HL-60 (cell line): ENCODE data around the gene MPST.

Experiments used
- GABPA ChIP-seq: IDR thresholded peaks from 2 replicates; pipeline ENCODE4 v1.6.1; 2012; ENCODE audit warnings: low read depth
- POLR2AphosphoS5 ChIP-seq: IDR thresholded peaks from 2 replicates; pipeline ENCODE4 v1.6.1; 2012; ENCODE audit warnings: low read depth
- SPI1 ChIP-seq: IDR thresholded peaks from 2 replicates; pipeline ENCODE4 v1.6.1; 2012; ENCODE audit warnings: low read depth, mild to moderate bottlenecking, borderline replicate concordance
- TF ChIP-seq, protein P1 (sequence below): IDR thresholded peaks from one replicate; pipeline ENCODE4 v1.5.1; 2011; ENCODE audit warnings: low read length, control low read depth, inconsistent platforms; ENCODE audit not compliant: insufficient read depth
- TF ChIP-seq, protein P2 (sequence below): IDR thresholded peaks from 2 replicates; pipeline ENCODE4 v1.6.1; 2012; ENCODE audit warnings: low read depth; ENCODE audit not compliant: insufficient replicate concordance

DNA sequence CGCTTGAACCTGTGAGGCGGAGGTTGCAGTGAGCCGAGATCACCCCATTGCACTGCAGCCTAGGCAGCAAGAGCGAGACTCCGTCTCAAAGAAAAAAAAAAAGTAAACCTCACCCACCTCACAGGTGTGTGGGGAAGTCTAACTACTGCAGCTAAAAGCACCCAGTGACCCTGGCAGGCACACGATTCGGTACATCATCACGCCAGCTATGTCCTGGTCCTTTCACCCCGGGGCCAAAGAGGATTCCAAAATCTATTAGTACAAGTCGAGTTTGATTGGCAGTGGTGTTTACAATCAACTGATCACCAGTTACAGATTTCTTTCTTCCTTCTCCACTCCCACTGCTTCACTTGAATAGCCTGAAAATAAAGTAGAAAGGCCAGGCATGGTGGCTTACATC is 6.6 kb upstream of the MPST start:
- TF ChIP-seq, protein P1, sequence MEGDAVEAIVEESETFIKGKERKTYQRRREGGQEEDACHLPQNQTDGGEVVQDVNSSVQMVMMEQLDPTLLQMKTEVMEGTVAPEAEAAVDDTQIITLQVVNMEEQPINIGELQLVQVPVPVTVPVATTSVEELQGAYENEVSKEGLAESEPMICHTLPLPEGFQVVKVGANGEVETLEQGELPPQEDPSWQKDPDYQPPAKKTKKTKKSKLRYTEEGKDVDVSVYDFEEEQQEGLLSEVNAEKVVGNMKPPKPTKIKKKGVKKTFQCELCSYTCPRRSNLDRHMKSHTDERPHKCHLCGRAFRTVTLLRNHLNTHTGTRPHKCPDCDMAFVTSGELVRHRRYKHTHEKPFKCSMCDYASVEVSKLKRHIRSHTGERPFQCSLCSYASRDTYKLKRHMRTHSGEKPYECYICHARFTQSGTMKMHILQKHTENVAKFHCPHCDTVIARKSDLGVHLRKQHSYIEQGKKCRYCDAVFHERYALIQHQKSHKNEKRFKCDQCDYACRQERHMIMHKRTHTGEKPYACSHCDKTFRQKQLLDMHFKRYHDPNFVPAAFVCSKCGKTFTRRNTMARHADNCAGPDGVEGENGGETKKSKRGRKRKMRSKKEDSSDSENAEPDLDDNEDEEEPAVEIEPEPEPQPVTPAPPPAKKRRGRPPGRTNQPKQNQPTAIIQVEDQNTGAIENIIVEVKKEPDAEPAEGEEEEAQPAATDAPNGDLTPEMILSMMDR = no peak
- TF ChIP-seq POLR2AphosphoS5 (no peak), GABPA (no peak), SPI1 (no peak)
- TF ChIP-seq, protein P2, sequence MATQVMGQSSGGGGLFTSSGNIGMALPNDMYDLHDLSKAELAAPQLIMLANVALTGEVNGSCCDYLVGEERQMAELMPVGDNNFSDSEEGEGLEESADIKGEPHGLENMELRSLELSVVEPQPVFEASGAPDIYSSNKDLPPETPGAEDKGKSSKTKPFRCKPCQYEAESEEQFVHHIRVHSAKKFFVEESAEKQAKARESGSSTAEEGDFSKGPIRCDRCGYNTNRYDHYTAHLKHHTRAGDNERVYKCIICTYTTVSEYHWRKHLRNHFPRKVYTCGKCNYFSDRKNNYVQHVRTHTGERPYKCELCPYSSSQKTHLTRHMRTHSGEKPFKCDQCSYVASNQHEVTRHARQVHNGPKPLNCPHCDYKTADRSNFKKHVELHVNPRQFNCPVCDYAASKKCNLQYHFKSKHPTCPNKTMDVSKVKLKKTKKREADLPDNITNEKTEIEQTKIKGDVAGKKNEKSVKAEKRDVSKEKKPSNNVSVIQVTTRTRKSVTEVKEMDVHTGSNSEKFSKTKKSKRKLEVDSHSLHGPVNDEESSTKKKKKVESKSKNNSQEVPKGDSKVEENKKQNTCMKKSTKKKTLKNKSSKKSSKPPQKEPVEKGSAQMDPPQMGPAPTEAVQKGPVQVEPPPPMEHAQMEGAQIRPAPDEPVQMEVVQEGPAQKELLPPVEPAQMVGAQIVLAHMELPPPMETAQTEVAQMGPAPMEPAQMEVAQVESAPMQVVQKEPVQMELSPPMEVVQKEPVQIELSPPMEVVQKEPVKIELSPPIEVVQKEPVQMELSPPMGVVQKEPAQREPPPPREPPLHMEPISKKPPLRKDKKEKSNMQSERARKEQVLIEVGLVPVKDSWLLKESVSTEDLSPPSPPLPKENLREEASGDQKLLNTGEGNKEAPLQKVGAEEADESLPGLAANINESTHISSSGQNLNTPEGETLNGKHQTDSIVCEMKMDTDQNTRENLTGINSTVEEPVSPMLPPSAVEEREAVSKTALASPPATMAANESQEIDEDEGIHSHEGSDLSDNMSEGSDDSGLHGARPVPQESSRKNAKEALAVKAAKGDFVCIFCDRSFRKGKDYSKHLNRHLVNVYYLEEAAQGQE = no peak
